ENCODE results near the gene MRM1.
A peak's percentile ranks its signal among the peaks of the same experiment; 100 is the strongest.

The MRM1 gene

GRCh38 chr17:36629252-36629847, 28.0 kb downstream of the MRM1 start:
- peak; percentile 96 for TF ChIP-seq CTCF (conservative IDR thresholded peaks at IDR 0.05; ENCODE audit: low read depth, low read length)
- no peak overlapping the region for H3K4me3 ChIP-seq (ENCODE audit: low read depth, low read length)
- peak; percentile 75 for DNase-seq (ENCODE audit: low read depth)

- H3K4me3 ChIP-seq (ENCODE audit: low read depth, low read length), result no peak overlapping the region
- TF ChIP-seq CTCF (conservative IDR thresholded peaks at IDR 0.05; ENCODE audit: low read depth, low read length), result no peak
- no peak for DNase-seq (ENCODE audit: low read depth)
Measured at GRCh38 chr17:36629970-36630502, 28.7 kb downstream of the MRM1 start.

- DNase-seq (ENCODE audit: low read depth), result no peak
- TF ChIP-seq CTCF (conservative IDR thresholded peaks at IDR 0.05; ENCODE audit: low read depth, low read length), result no peak
- H3K4me3 ChIP-seq (ENCODE audit: low read depth, low read length), result no peak overlapping the region
Measured at GRCh38 chr17:36631022-36631421, 29.6 kb downstream of the MRM1 start.

- peak; percentile 8 for DNase-seq (ENCODE audit: low read depth)
- no peak overlapping the region for H3K4me3 ChIP-seq (ENCODE audit: low read depth, low read length)
- no peak for TF ChIP-seq CTCF (conservative IDR thresholded peaks at IDR 0.05; ENCODE audit: low read depth, low read length)
Measured at GRCh38 chr17:36632916-36633771, 31.8 kb downstream of the MRM1 start.

GRCh38 chr17:36640346-36640745, 39.0 kb downstream of the MRM1 start:
- TF ChIP-seq CTCF (conservative IDR thresholded peaks at IDR 0.05; ENCODE audit: low read depth, low read length), result no peak
- no peak overlapping the region for H3K4me3 ChIP-seq (ENCODE audit: low read depth, low read length)
- no peak for DNase-seq (ENCODE audit: low read depth)

GRCh38 chr17:36640836-36641235, 39.5 kb downstream of the MRM1 start:
- no peak for TF ChIP-seq CTCF (conservative IDR thresholded peaks at IDR 0.05; ENCODE audit: low read depth, low read length)
- H3K4me3 ChIP-seq (ENCODE audit: low read depth, low read length), result no peak overlapping the region
- DNase-seq (ENCODE audit: low read depth), result no peak

Measured in choroid plexus epithelial cell (primary cell).